ENCODE data around the gene OPCML. TPM values are rescaled to one million over a fixed set of nuclear protein-coding genes. Genes with fewer than 3 reads are reported as not detected.

The OPCML gene
- total RNA-seq, 2 donors from 2014 or later = under 0.01 TPM; not detected in 1

- intact Hi-C loops (cut with DNase I) = no loop called here
- ATAC-seq (no peak), DNase-seq (no peak)
- H3K4me1 ChIP-seq = no peaks in the 10 kb centered on the region
- H3K27ac ChIP-seq = no peak overlapping the region
- H3K27me3 ChIP-seq = no peaks in the 10 kb centered on the region
- TF ChIP-seq POLR2A (IDR thresholded peaks at IDR 0.05) (no peak), CTCF (IDR thresholded peaks at IDR 0.05) (no peak)
- 60 to 63% methylated on average over 6 of the region's 6 CpGs for WGBS, 2 donors
- H3K4me3 ChIP-seq = no peak overlapping the region
- no peaks in the 10 kb centered on the region for H3K36me3 ChIP-seq (replicated peaks in 1 of 2; ENCODE audit: insufficient read depth in 1 of 2, low read depth in 2 of 2)
- no peaks in the 10 kb centered on the region for H3K9me3 ChIP-seq
Measured at GRCh38 chr11:132644520-132645239, 887.6 kb downstream of the OPCML start.

GRCh38 chr11:132643239-132643638 is 889.1 kb downstream of the OPCML start:
- Histone ChIP-seq H3K36me3 (replicated peaks in 1 of 2; ENCODE audit: insufficient read depth in 1 of 2, low read depth in 2 of 2) (no peaks in the 10 kb centered on the region), H3K4me1 (no peaks in the 10 kb centered on the region), H3K4me3 (no peak overlapping the region), H3K9me3 (no peaks in the 10 kb centered on the region), H3K27me3 (no peaks in the 10 kb centered on the region), H3K27ac (no peak overlapping the region)
- WGBS, 2 donors = 70 to 71% methylated on average over 9 of the region's 9 CpGs
- intact Hi-C loops (cut with DNase I) = no loop called here
- TF ChIP-seq POLR2A (IDR thresholded peaks at IDR 0.05) = no peak
- no peak for TF ChIP-seq CTCF (IDR thresholded peaks at IDR 0.05)
- DNase-seq (no peak), ATAC-seq (no peak)

GRCh38 chr11:132640952-132641351 is 891.3 kb downstream of the OPCML start:
- WGBS, 2 donors = 84% methylated on average over 2 to 3 of the region's 3 CpGs
- TF ChIP-seq POLR2A (IDR thresholded peaks at IDR 0.05) = no peak
- TF ChIP-seq CTCF (IDR thresholded peaks at IDR 0.05) = no peak
- H3K4me1 ChIP-seq = no peaks in the 10 kb centered on the region
- no peaks in the 10 kb centered on the region for H3K27me3 ChIP-seq
- DNase-seq (no peak), ATAC-seq (no peak)
- intact Hi-C loops (cut with DNase I) = no loop called here
- no peaks in the 10 kb centered on the region for H3K9me3 ChIP-seq
- H3K4me3 ChIP-seq = no peak overlapping the region
- no peak overlapping the region for H3K27ac ChIP-seq
- H3K36me3 ChIP-seq (replicated peaks in 1 of 2; ENCODE audit: insufficient read depth in 1 of 2, low read depth in 2 of 2) = no peaks in the 10 kb centered on the region

GRCh38 chr11:132639986-132640385 is 892.3 kb downstream of the OPCML start:
- Histone ChIP-seq H3K36me3 (replicated peaks in 1 of 2; ENCODE audit: insufficient read depth in 1 of 2, low read depth in 2 of 2) (no peaks in the 10 kb centered on the region), H3K27ac (no peak overlapping the region), H3K27me3 (no peaks in the 10 kb centered on the region), H3K9me3 (no peaks in the 10 kb centered on the region), H3K4me1 (no peaks in the 10 kb centered on the region), H3K4me3 (no peak overlapping the region)
- 60 to 65% methylated on average over 6 of the region's 6 CpGs for WGBS, 2 donors
- intact Hi-C loops (cut with DNase I) = no loop called here
- TF ChIP-seq CTCF (IDR thresholded peaks at IDR 0.05) = no peak
- TF ChIP-seq POLR2A (IDR thresholded peaks at IDR 0.05) = no peak
- no peak for ATAC-seq
- no peak for DNase-seq

GRCh38 chr11:132639403-132639802 is 892.9 kb downstream of the OPCML start:
- intact Hi-C loops (cut with DNase I) = no loop called here
- 63 to 66% methylated on average over 3 of the region's 3 CpGs for WGBS, 2 donors
- ATAC-seq = no peak

More at GRCh38 chr11:132639403-132639802, 892.9 kb downstream of the OPCML start:
- DNase-seq = no peak
- Histone ChIP-seq H3K36me3 (replicated peaks in 1 of 2; ENCODE audit: insufficient read depth in 1 of 2, low read depth in 2 of 2) (no peaks in the 10 kb centered on the region), H3K4me1 (no peaks in the 10 kb centered on the region), H3K27me3 (no peaks in the 10 kb centered on the region), H3K4me3 (no peak overlapping the region), H3K9me3 (no peaks in the 10 kb centered on the region), H3K27ac (no peak overlapping the region)
- TF ChIP-seq CTCF (IDR thresholded peaks at IDR 0.05) = no peak
- TF ChIP-seq POLR2A (IDR thresholded peaks at IDR 0.05) = no peak
